KBM-7 (cell line): ENCODE measurements around the gene SCD.
A peak's percentile ranks its signal among the peaks of the same experiment; 100 is the strongest.
"Not testable (repeated sequence)": the region's sequence is repeated elsewhere in the genome, so short reads cannot be mapped to it uniquely, and the experiment has no call there.

Source experiments
- DNase-seq: peaks from one replicate; pipeline ENCODE4 v3.0.0-alpha.2; 2015
- in situ Hi-C: fragments of 300-500 bp; cut with MboI; formaldehyde crosslinking; loops from 2 replicates; pipeline ENCODE4 v1.14.3; 2020; ENCODE audit warnings: low sequenced_read_pairs, low pct_unique_long_range_greater_than_20kb, mixed read lengths

The SCD gene

GRCh38 chr10:100356067-100357017, 9.3 kb downstream of the SCD start:
- no peak for DNase-seq
- in situ Hi-C loops = no loop called here

- in situ Hi-C loops = no loop called here
- DNase-seq = no peak
Measured at GRCh38 chr10:100357059-100357858, 10.2 kb downstream of the SCD start.

DNA sequence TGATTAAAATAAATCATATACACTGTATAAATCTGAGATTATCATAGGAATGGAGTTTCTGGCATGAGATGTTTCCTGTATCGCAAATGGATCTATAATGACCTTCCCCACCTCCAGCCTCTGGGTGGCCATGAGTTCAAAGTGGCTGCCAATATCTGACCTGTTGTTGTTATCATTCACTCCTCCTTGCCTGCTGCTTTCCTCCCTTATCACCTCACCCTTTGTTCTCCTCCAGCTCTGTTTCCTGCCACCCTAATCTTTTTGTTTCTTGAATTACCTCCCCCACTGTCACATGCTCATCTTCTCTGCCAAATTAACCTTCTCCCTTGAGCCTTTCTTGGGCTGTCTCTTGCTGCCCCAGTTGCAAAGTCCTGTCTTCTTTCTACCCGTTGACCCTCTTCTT, 12.0 kb downstream of the SCD start:
- DNase-seq = peak; percentile 59
- in situ Hi-C loops = no loop called here

GRCh38 chr10:100359529-100360150, 12.6 kb downstream of the SCD start:
- in situ Hi-C loops = no loop called here
- DNase-seq = no peak

DNA sequence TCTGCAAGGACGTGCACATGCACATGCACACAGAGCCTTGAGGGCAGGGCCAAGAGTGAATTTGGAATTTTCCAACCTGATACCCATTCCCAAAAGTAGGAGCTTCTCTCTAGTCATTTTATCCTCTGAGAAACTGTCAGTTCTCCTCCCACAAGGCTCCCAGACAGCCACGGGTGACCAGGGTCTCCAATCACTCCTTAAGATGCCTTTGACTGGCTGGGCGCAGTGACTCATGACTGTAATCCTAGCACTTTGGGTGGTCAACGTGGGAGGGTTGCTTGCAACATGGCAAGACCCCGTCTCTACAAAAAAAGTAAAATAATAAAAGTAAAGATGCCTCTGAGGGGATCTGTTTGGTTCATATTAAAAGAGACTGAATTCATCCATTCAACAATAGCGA, 13.2 kb downstream of the SCD start:
- in situ Hi-C loops = no loop called here
- DNase-seq = no peak

- no peak for DNase-seq
- in situ Hi-C loops = no loop called here
Measured at GRCh38 chr10:100362570-100363496, 15.8 kb downstream of the SCD start.

DNA sequence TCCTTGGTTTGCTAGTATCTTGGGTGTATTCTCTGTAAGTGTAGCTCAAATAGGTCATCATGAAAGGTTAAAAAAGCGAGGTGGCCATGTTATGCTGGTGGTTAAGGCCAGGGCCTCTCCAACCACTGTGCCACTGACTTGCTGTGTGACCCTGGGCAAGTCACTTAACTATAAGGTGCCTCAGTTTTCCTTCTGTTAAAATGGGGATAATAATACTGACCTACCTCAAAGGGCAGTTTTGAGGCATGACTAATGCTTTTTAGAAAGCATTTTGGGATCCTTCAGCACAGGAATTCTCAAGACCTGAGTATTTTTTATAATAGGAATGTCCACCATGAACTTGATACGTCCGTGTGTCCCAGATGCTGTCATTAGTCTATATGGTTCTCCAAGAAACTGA, 17.1 kb downstream of the SCD start:
- in situ Hi-C loops = no loop called here
- no peak for DNase-seq

GRCh38 chr10:100364735-100365391, 17.8 kb downstream of the SCD start:
- in situ Hi-C loops = no loop called here
- DNase-seq = no peak

DNA sequence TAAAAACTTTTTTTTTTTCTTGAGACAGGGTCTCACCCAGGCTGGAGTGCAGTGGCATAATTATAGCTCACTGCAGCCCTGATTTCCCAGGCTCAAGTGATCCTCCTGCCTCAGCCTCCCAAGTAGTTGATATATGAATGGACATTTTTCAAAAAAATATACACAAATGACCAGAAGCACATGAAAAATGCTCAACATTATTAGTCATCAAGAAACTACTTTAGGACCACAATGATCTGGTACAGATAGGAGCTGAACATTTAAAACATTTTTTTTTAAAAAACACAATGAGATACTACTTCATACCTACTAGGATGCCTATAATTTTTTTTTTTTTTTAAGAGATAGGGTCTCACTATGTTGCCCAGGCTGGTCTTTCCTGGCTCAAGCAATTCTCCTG, 21.7 kb downstream of the SCD start:
- in situ Hi-C loops = no loop called here
- DNase-seq = no peak

- peak; percentile 80 for DNase-seq
- in situ Hi-C loops = no loop called here
Measured at GRCh38 chr10:100370714-100371481, 23.9 kb downstream of the SCD start.

- in situ Hi-C loops = no loop called here
- DNase-seq = no peak
Measured at GRCh38 chr10:100371482-100372027, 24.5 kb downstream of the SCD start.

DNA sequence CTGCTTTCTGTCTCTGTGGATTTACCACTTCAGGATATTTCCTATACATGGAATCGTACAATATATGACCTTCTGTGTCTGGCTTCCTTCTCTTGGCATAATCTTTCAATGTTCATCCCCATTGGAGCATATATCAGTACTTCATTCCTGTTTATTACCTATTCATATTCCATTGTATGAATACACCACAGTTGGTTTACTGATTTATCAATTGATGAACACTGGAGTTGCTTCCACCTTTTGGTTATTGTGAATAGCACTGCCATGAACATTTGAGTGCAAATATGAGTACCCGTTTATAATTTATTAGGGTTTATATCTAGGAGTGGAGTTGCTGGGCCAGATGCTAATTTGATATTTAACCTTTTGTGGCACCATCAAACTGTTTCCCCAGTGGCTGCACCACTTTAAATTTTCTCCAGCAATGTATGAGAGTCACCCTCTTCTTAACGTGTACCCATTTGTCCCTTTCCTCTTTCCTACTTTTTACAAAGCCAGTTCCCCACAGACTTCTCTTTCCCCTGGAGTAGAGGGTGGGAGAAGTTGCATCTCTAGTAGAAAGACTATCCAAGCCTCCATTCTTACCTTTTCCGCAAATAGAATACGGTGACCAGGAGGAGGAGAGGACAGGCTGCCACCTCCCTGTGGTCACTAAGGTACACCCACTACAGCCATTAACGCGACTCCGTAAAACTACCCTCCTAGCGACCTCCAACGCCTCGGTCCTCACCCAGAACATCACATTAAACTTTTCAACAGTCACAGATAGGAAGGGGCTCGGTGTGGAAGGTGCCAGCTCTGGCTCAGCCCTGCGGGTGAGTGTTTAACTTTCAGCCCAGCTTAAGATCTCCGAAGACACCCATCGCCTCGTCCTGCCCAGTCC, 25.6 kb downstream of the SCD start:
- no peak for DNase-seq
- in situ Hi-C loops = no loop called here

DNA sequence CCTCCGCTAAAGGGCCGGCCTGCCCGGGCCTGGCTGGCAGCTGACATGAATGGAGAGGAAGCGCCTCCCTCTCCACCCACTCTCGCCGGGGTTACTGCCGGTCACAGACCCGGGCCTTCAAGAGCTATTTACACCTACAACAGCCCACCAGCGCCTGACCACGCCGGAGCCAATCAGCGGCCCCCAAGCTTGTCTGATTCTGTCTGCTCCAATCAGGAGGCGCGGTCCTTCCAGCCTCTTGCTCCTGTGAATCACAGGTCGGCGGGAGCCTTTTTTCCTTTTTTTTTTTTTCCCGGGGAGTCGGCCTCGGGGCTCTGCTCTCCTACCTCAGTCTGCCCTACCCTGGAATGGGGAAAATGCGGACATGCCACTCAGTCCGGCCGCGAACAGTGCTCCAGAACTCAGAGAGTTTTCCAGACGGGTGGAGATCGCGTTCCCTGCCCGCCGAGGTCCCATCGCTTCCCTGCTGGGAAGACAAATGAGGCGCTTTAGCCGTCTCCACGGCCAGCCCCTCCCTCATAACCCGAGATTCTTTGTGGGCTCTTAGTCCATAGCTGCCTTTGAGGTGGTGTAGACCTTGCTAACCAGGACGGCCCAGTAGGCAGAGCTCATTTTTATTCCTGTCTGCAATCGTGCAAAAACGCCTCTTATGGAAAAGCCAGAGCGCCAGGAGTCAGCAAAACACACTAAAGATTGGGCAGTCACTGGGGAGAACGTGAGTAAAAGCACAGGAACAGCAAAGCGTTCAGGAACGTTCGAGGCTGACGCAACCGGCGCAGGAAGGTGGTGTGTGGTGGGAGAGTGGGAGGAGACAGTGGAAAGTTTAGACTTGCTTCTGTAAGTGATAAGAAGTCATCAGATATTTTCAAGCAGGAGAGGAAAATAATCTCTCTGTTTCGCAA, 26.5 kb downstream of the SCD start:
- DNase-seq = peak; percentile 97
- in situ Hi-C loops = no loop called here

GRCh38 chr10:100374200-100374655, 27.2 kb downstream of the SCD start:
- in situ Hi-C loops = no loop called here
- DNase-seq = no peak

DNA sequence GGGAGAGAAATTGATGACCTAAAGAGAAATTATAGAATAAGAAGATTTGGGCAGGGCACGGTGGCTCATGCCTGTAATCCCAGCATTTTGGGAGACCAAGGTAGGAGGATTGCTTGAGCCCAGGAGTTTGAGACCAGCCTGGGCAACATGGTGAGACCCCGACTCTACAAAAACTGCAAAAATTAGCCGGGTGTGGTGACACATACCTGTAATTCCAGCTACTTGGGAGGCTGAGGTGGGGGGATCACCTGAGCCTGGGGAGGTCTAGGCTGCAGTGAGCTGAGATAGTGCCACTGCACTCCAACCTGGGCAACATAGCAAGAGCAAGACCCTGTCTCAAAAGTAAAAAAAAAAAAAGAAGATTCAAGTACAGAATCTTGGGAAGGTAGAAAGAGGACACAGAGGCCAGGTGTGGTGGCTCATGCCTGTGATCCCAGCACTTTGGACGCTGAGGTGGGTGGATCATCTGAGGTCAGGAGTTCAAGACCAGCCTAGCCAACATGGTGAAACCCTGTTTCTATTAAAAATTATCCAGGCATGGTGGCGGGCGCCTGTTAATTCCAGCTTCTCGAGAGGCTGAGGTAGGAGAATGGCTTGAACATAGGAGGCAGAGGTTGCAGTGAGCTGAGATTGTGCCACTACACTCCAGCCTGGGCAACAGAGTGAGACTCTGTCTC, 27.8 kb downstream of the SCD start:
- in situ Hi-C loops, DNase-seq: not testable (repeated sequence)
